Measurements from ENCODE around the gene OR14A16. TPM values are rescaled to one million over a fixed set of nuclear protein-coding genes. Genes with fewer than 3 reads are reported as not detected.

OR14A16 gene
- total RNA-seq, 4 donors from 2014 or later, result not detected

DNA sequence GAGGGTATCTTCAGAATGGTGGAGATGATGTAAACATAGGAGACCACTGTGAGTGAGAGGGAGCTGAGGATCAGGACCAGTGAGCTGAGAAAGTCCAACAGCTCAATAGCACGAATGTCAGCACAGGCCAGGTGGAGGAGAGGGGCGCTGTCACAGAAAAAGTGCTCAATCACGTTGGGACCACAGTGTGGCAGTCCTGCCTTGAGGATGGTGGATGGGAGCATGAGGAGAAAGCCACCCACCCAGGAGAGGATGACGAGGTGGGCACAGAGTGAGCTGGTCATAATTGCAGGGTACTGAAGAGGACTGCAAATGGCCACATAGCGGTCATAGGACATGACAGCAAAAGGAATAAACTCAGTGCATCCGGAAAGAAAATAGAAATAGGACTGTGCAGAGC, 9.7 kb upstream of the OR14A16 start:
- Histone ChIP-seq H3K27me3 (no peaks in the 10 kb centered on the region), H3K4me1 (no peaks in the 10 kb centered on the region), H3K9me3 (no peaks in the 10 kb centered on the region), H3K27ac (no peak overlapping the region), H3K4me3 (no peak overlapping the region), H3K36me3 (no peaks in the 10 kb centered on the region)
- 56 to 69% methylated on average over 6 of the region's 6 CpGs for WGBS, 2 donors
- no peak for TF ChIP-seq POLR2A (IDR thresholded peaks at IDR 0.05)
- TF ChIP-seq, protein P1, sequence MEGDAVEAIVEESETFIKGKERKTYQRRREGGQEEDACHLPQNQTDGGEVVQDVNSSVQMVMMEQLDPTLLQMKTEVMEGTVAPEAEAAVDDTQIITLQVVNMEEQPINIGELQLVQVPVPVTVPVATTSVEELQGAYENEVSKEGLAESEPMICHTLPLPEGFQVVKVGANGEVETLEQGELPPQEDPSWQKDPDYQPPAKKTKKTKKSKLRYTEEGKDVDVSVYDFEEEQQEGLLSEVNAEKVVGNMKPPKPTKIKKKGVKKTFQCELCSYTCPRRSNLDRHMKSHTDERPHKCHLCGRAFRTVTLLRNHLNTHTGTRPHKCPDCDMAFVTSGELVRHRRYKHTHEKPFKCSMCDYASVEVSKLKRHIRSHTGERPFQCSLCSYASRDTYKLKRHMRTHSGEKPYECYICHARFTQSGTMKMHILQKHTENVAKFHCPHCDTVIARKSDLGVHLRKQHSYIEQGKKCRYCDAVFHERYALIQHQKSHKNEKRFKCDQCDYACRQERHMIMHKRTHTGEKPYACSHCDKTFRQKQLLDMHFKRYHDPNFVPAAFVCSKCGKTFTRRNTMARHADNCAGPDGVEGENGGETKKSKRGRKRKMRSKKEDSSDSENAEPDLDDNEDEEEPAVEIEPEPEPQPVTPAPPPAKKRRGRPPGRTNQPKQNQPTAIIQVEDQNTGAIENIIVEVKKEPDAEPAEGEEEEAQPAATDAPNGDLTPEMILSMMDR (IDR thresholded peaks at IDR 0.05), result no peak
- no peak for DNase-seq
- intact Hi-C loops (cut with DNase I), result no loop called here

DNA sequence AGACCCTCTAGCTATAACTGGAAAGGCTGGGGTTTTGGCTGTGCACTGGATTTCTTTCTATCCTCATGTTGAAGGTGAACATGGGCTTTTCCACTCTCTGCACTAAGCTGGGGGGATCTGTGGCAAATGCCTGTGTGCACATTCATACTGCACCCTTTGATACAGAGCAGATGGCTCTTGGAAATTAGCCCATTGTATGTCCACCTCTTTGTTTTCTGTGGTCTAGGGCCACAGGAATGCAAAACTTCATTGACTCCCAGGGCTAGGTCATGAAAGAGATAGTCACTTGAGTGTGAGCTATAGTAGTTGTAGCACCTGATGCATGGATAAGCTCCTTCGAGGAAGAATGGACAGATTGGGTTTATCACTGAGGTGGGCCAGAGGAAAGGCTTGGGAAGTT, 5.7 kb upstream of the OR14A16 start:
- no peaks in the 10 kb centered on the region for H3K9me3 ChIP-seq
- H3K36me3 ChIP-seq, result no peaks in the 10 kb centered on the region
- DNase-seq, result no peak
- intact Hi-C loops (cut with DNase I), result no loop called here
- H3K27ac ChIP-seq, result no peak overlapping the region
- no peaks in the 10 kb centered on the region for H3K4me1 ChIP-seq
- H3K27me3 ChIP-seq, result no peaks in the 10 kb centered on the region
- no peak for TF ChIP-seq POLR2A (IDR thresholded peaks at IDR 0.05)
- TF ChIP-seq, protein P1 (IDR thresholded peaks at IDR 0.05), result no peak
- 0% methylated on average over 1 of the region's 1 CpG for WGBS, 2 donors
- no peak overlapping the region for H3K4me3 ChIP-seq

DNA sequence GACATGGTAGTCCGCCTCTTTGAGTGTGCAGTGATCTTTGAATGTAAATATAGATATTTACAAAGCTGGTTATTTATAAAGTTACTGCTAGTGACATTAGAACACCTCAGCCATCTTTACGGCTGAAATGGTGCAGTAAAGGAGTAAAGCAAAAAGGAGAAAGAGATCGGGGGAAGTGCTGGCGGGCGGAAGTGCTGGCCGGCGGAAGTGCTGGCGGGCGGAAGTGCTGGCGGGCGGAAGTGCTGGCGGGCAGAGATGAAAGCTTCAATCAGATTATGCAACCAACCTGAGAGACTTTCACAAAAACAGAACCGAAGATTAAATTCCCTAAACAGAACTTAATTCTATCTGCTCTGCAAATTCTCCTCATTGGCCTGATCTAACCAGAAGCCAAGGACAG, 1.4 kb upstream of the OR14A16 start:
- Histone ChIP-seq H3K27me3 (no peaks in the 10 kb centered on the region), H3K9me3 (no peaks in the 10 kb centered on the region), H3K27ac (no peak overlapping the region), H3K4me3 (no peak overlapping the region), H3K36me3 (no peaks in the 10 kb centered on the region), H3K4me1 (no peaks in the 10 kb centered on the region)
- intact Hi-C loops (cut with DNase I), result no loop called here
- 86 to 92% methylated on average over 11 to 12 of the region's 13 CpGs for WGBS, 2 donors
- TF ChIP-seq, protein P1 (IDR thresholded peaks at IDR 0.05), result no peak
- no peak for DNase-seq

DNA sequence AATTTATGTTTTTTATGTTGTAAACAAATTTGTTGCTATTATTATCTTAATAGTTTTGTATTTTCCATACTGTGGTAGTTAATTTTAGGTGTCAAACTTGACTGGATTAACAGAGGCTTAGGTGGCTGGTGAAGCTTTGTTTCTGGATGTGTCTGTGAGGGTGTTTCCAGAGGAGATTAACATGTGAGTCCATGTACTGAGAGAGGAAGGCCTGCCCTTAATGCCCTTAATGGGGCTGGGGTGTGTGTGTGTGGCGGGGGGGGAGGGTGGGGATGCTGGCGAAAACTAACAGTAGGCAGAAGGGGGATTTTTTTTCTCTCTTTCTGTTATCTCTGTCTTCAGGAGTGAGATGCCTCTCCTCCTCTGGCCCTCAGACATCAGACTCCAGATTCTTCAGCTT, 1.9 kb downstream of the OR14A16 start:
- 64% methylated on average over 1 of the region's 2 CpGs; no CpG with 5 or more reads in 1 of the 2 donors for WGBS, 2 donors

DNA sequence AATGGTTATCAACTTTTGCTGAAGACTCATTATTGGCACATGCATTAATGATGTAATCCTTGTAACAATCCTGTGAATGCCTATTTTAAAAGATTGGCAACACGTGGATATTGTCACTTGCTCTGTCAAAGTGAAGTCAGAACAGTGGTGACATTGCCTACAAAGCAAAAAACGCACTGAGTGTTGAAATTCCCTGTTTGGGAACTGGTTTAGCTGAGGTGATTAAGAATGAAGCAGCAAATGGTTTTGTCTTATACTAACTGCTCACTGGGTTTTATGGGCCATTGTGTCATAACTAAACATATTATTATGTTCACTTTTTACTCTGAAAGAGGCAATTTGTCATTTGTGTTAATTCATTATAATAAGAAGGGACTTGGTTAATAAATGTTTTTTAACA, 11.3 kb downstream of the OR14A16 start:
- WGBS, 2 donors, result 34 to 40% methylated on average over 2 of the region's 2 CpGs
- Histone ChIP-seq H3K9me3 (peaks cover 0 to 6% (median 0%) of the 10 kb centered on the region in 3 donors), H3K27ac (no peak overlapping the region), H3K4me1 (no peaks in the 10 kb centered on the region), H3K36me3 (no peaks in the 10 kb centered on the region), H3K4me3 (no peak overlapping the region), H3K27me3 (no peaks in the 10 kb centered on the region)
- intact Hi-C loops (cut with DNase I), result no loop called here
- DNase-seq, result no peak
- TF ChIP-seq, protein P1 (IDR thresholded peaks at IDR 0.05), result no peak
- TF ChIP-seq POLR2A (IDR thresholded peaks at IDR 0.05), result no peak

More for the DNA sequence above, 1.9 kb downstream of the OR14A16 start:
- no peaks in the 10 kb centered on the region for H3K4me1 ChIP-seq
- intact Hi-C loops (cut with DNase I), result no loop called here
- no peak overlapping the region for H3K4me3 ChIP-seq
- H3K27me3 ChIP-seq, result no peaks in the 10 kb centered on the region
- TF ChIP-seq, protein P1 (IDR thresholded peaks at IDR 0.05), result no peak
- TF ChIP-seq POLR2A (IDR thresholded peaks at IDR 0.05), result no peak
- no peak overlapping the region for H3K27ac ChIP-seq
- no peak for DNase-seq
- H3K9me3 ChIP-seq, result no peaks in the 10 kb centered on the region
- H3K36me3 ChIP-seq, result no peaks in the 10 kb centered on the region
